GM10248 (cell line): Measurements from ENCODE around the gene CAMTA1.

Experiments used
- CTCF ChIA-PET: fragments of 300-600 bp; sonication (Branson Sonifier 250); formaldehyde crosslinking; extraction: SDS; loops from one replicate; lab custom pipeline; 2021; ENCODE audit warnings: antibody characterized with exemption; lab: Yijun Ruan, JAX
- POLR2A ChIA-PET: fragments of 350-650 bp; sonication (Branson Sonifier 250); formaldehyde crosslinking; extraction: SDS; loops from one replicate; lab custom pipeline; 2020; ENCODE audit warnings: antibody characterized with exemption; lab: Yijun Ruan, JAX
- DNase-seq: peaks from one replicate; pipeline ENCODE4 v3.0.0; 2012; ENCODE audit errors: extremely low spot score
- TF ChIP-seq, protein P1 (sequence below): IDR thresholded peaks from 2 replicates; pipeline ENCODE4 v1.5.1; 2012; ENCODE audit warnings: mild to moderate bottlenecking, low read depth; ENCODE audit errors: extremely low read depth, missing control alignments, control extremely low read depth

CAMTA1 gene

DNA sequence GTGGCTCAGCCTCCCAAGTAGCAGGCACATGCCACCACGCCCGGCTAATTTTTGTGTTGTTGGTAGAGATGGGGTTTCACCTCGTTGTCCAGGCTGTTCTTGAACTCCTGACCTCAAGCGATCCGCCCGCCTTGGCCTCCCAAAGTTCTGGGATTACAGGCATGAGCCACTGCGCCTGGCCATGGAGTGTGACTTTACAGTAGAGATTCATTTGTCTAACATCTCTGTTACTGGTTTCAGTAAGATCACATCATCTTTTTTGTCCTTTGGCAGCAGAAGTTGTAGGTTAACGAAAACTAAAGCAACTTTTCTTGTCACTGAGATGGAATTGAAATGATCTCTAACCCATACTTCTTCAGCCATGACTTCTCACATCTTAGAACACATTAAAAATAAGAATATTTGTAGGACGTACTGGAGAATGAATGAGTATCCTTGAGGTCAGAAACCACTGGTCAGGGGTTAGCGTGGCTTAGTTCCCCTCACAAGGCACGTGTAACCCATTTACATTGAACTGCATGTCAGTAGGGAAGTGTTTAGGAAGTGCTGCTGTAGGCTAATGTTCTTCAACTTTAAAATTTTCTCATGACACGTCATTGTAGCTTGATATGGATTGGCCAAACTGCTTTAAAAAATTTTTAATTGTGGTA is 75.9 kb downstream of the CAMTA1 start:
- CTCF ChIA-PET, result interaction anchor here (2.4 kb wide), 1 partner anchor 13 kb away, joined by 11 read pairs; no protein-coding TSS in a partner anchor
- peak; percentile 18 for DNase-seq
- TF ChIP-seq, protein P1, sequence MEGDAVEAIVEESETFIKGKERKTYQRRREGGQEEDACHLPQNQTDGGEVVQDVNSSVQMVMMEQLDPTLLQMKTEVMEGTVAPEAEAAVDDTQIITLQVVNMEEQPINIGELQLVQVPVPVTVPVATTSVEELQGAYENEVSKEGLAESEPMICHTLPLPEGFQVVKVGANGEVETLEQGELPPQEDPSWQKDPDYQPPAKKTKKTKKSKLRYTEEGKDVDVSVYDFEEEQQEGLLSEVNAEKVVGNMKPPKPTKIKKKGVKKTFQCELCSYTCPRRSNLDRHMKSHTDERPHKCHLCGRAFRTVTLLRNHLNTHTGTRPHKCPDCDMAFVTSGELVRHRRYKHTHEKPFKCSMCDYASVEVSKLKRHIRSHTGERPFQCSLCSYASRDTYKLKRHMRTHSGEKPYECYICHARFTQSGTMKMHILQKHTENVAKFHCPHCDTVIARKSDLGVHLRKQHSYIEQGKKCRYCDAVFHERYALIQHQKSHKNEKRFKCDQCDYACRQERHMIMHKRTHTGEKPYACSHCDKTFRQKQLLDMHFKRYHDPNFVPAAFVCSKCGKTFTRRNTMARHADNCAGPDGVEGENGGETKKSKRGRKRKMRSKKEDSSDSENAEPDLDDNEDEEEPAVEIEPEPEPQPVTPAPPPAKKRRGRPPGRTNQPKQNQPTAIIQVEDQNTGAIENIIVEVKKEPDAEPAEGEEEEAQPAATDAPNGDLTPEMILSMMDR, result no peak
- POLR2A ChIA-PET, result no interaction called here

DNA sequence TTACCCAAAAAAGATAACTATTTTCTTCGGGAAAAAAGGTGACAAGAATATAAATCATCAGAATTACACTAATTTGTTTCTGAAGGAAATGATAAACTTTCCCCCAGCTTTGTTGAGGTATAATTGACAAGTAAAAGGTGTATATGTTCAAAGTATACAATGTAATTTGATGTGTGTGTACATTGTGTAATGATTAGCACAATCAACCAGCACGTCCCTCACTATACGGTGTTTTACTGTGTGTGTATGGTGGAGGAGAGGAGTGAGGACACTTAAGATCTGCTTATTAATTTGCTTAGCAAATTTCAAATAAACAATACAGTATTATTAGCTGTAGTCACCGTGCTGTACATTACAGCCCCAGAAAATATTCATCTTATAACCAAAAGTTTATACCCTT is 77.7 kb downstream of the CAMTA1 start:
- TF ChIP-seq, protein P1, result no peak
- CTCF ChIA-PET, result interaction anchor here (1.2 to 2.4 kb wide), 2 partner anchors 11 to 28 kb away, joined by 3 to 11 read pairs; no protein-coding TSS in a partner anchor
- POLR2A ChIA-PET, result no interaction called here
- DNase-seq, result no peak

DNA sequence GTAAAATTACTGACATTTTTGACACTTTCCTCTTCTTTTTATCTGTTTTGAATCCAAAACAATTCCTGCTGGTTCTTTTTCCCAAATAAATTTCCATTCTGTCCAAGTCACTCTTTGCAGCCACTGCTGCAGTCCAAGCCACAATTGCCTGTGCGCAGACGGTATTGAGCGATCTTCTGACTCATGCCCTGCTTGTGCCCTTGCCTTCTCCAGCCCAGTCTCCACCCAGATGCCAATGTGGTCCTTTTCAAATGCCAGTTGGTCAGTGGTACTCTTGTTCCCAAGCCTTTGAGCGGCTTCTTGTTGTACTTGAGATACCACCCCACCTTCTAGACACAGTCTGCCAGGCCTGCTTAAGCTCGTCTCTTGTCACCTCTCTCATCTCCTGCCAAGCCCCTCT is 78.9 kb downstream of the CAMTA1 start:
- no peak for DNase-seq
- TF ChIP-seq, protein P1, result no peak
- ChIA-PET CTCF (no interaction called here), POLR2A (no interaction called here)

DNA sequence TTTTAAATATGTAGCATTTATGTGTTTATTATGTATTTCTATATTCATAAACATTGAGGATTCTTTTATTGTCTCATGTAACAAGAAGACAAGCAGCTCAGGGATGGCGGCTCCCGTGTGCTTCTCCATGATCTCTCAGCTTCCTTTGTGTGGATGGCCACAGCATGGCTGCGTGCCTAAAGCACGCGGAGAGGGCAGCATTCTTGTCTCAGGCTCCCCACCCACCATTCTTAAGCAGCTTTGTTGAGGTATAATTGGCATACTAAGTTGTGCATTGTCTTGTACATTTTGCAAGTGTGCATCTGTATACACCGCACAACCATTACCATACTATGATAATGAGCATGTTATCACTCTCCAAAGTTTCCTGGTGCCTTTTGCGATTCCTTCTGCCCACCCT is 81.6 kb downstream of the CAMTA1 start:
- ChIA-PET CTCF (no interaction called here), POLR2A (no interaction called here)
- TF ChIP-seq, protein P1, result no peak

DNA sequence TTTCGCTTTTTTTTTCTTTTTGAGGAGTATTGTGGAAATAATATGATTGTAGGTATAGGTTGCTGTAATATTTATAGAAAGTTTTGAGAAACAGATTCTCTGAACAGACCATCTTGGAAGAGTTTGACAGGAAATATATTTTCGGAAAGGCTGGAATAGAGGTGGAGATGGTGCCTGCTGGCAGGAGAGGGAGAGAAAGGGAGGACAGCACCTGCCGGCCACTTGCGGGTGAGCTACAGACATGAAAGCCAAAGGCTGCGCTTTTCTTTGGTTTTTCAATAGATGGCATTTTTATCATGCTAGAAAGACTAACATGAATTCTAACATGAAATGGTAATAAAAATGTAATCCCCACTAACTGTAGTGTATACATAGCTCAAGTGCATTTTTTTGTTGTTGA is 82.1 kb downstream of the CAMTA1 start:
- no peak for DNase-seq
- ChIA-PET CTCF (no interaction called here), POLR2A (no interaction called here)
- TF ChIP-seq, protein P1, result no peak

More for the DNA sequence above, 81.6 kb downstream of the CAMTA1 start:
- DNase-seq, result no peak

DNA sequence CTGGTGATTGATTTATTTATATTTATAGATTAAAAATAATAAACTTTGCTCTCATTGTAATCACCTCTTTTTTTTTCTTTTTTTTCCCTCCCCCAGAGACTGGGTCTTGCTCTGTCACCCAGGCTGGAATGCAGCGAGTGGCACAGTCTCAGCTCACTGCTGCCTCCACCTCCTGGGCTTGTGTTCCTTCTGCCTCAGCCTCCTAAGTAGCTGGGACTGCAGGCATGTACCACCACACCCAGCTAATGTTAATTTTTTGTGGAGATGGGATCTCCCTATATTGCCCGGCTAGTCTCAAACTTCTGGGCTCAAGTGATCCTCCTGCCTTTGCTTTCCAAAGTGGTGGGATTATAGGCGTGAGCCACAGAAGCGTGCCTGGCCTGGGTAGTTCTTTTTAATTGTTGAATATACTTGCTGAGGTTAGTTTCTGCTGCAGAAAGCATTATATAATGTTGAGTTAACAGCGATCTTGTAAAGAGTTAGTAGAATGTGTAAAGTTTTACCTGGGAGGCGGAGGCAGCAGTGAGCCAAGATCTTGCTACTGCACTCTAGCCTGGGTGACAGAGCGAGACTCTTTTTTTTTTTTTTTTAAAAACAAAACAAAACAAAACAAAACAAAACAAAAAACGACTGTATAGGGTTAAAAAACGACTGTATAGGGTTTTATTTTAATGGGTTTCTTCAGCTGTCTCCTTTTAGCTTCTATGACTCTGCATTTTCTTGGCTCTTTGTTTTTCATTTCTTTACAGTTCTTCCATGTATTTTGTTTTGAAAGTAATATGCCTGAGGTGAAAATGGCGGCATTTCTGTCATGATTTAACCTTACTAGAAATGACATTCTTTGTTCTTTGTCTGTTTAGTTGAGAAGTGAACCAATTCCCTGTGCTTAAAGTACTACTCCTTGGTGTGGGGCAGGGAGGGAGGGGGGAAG is 82.7 kb downstream of the CAMTA1 start:
- POLR2A ChIA-PET, result no interaction called here
- no peak for DNase-seq
- CTCF ChIA-PET, result interaction anchor here (0.9 to 3.3 kb wide), 6 partner anchors 10 to 73 kb away, joined by 3 to 9 read pairs (median 4); no protein-coding TSS in a partner anchor
- TF ChIP-seq, protein P1, result no peak
